Cardiac fibroblast (primary cell): ENCODE measurements around the gene TPMT.

ENCODE experiments used
- DNase-seq, 2 donors: peaks; one replicate each; pipeline versions ENCODE4 v3.0.0 to v3.0.0-alpha.2; 2010; ENCODE audit warnings: low read depth in 2 of 2
- H3K4me3 ChIP-seq, 2 donors: replicated peaks in 1 of 2; 1 replicate in 1 of 2; 2 replicates in 1 of 2; pipeline ENCODE4 v1.5.1; 2011; ENCODE audit warnings: low read depth in 2 of 2, low read length in 2 of 2, mild to moderate bottlenecking in 2 of 2, moderate library complexity in 1 of 2
- CTCF ChIP-seq: IDR thresholded peaks from one replicate; pipeline ENCODE4 v1.5.1; 2011; ENCODE audit warnings: low read depth, mild to moderate bottlenecking, low read length, inconsistent platforms

Gene TPMT

DNA sequence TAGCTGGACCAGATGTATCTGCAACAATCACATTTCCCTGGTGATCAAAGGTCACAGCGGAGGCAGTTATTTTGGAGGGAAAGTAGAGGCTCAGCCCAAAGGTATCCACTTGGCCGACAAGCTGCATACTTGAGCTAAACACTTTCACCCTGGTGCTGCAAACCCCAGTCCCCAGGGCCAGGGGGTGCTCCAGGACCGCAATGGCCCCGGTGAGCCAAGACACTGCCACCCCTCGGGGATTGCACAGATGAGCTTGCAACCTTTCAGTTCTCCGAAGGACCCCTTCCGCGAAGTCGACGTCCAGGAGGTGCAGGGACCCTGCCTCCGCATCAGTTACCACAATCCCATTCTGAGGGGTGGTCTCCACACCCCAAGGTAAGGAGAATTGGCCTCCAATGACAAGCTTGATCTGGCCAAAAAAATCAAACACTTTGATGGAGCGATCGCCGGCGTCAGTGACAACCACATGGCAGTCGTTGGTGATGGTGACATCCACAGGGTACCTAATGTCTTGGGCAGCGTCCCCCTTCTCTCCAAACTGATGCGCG, 33.2 kb downstream of the TPMT start:
- peak overlapping the region in 1 of 2 donors; percentile 33 for H3K4me3 ChIP-seq
- no peak for DNase-seq
- no peak for TF ChIP-seq CTCF

GRCh38 chr6:18119236-18119635, 35.6 kb downstream of the TPMT start:
- H3K4me3 ChIP-seq, result no peak overlapping the region
- no peak for TF ChIP-seq CTCF
- no peak for DNase-seq

GRCh38 chr6:18118330-18118729, 36.5 kb downstream of the TPMT start:
- no peak for TF ChIP-seq CTCF
- no peak for DNase-seq
- no peak overlapping the region for H3K4me3 ChIP-seq

GRCh38 chr6:18117136-18117535, 37.7 kb downstream of the TPMT start:
- no peak for DNase-seq
- TF ChIP-seq CTCF, result no peak
- H3K4me3 ChIP-seq, result no peak overlapping the region

GRCh38 chr6:18115356-18115755, 39.5 kb downstream of the TPMT start:
- TF ChIP-seq CTCF, result no peak
- DNase-seq, result no peak

DNA sequence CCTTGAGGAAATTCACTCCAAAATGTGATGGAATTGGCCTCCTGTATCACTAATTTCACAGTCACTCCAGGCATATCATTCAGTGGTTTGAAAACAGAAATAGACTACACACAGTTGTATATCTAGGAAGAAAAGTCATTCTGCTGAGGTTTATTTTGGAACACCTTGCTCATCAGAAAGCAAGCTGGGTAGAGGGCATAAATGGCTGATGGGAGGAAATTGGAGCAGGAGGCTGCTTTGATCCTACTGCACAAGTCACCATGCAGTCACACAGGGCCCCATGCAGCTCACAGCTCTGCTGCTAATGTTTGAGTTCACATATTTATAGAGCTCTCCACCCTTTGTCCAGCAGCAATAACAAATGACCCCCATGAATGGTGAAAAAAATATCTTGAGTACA, 44.7 kb downstream of the TPMT start:
- H3K4me3 ChIP-seq, result no peak overlapping the region
- TF ChIP-seq CTCF, result no peak
- no peak for DNase-seq

More at GRCh38 chr6:18115356-18115755, 39.5 kb downstream of the TPMT start:
- no peak overlapping the region for H3K4me3 ChIP-seq

- TF ChIP-seq CTCF, result no peak
- H3K4me3 ChIP-seq, result no peak overlapping the region
- no peak for DNase-seq
Observed at GRCh38 chr6:18107061-18107460, 47.8 kb downstream of the TPMT start.
